Thyroid gland (tissue), 4 donors: ENCODE measurements around the gene CCNT2. TPM values are rescaled to one million over a fixed set of nuclear protein-coding genes. Genes with fewer than 3 reads are reported as not detected.

Experiments used
- DNase-seq, 2 donors: peaks; one replicate each; pipeline ENCODE4 v3.0.0-alpha.2; 2019
- H3K27ac ChIP-seq, 3 donors: fragments of 200-600 bp; sonication (generic); 1 replicate in 2 of 3; 2 replicates in 1 of 3; pipeline ENCODE4 v1.5.1; 2016 to 2019; ENCODE audit warnings: mild to moderate bottlenecking in 1 of 3, moderate library complexity in 1 of 3
- H3K27me3 ChIP-seq: fragments of 200-600 bp; sonication (generic); one replicate; pipeline ENCODE4 v1.5.1; 2019
- H3K36me3 ChIP-seq, 2 donors: fragments of 200-600 bp; sonication (generic); one replicate each; pipeline ENCODE4 v1.5.1; 2016 to 2019
- H3K4me1 ChIP-seq, 2 donors: fragments of 200-600 bp; sonication (generic); one replicate each; pipeline ENCODE4 v1.5.1; 2017 to 2019
- H3K4me3 ChIP-seq, 3 donors: fragments of 200-600 bp; sonication (generic); replicated peaks in 1 of 3; 1 replicate in 2 of 3; 2 replicates in 1 of 3; pipeline ENCODE4 v1.5.1; 2016; ENCODE audit warnings: mild to moderate bottlenecking in 1 of 3
- H3K9me3 ChIP-seq: fragments of 200-600 bp; sonication (generic); one replicate; pipeline ENCODE4 v1.5.1; 2017
- POLR2A ChIP-seq, 2 donors: fragments of 450-650 bp; IDR thresholded peaks; one replicate each; pipeline ENCODE4 v1.6.1; 2017; ENCODE audit warnings: antibody characterized with exemption in 2 of 2, mild to moderate bottlenecking in 2 of 2, moderate library complexity in 1 of 2
- WGBS, 2 donors: methylation state at CpG; one replicate each; pipeline ENCODE4 v1.1.5; 2017; 5-methylcytosine and 5-hydroxymethylcytosine counted together
- intact Hi-C: fragments of 100-400 bp; cut with DNase I; formaldehyde crosslinking; loops from one replicate; pipeline ENCODE4 v1.15.1; 2023
- total RNA-seq, 4 donors: library from RNA; depleted of rRNA; stranded (reverse); fragments of >200 nt; gene quantifications; one replicate each; pipeline ENCODE4 v1.2.3, GENCODE V29; 2016
- TF ChIP-seq, protein P1 (sequence below), 6 experiments: fragments of 200-600 bp in 3 of 6; fragments of 450-650 bp in 3 of 6; sonication (generic) in 3 of 6; IDR thresholded peaks; one replicate each; pipeline ENCODE4 v1.5.1; 2016 to 2019; ENCODE audit warnings: antibody characterized with exemption in 6 of 6, mild to moderate bottlenecking in 2 of 6, inconsistent platforms in 1 of 6, moderate library complexity in 1 of 6

The CCNT2 gene
- total RNA-seq, 4 donors from 2014 or later, result 40.1 to 81.8 (median 45.1) TPM

DNA sequence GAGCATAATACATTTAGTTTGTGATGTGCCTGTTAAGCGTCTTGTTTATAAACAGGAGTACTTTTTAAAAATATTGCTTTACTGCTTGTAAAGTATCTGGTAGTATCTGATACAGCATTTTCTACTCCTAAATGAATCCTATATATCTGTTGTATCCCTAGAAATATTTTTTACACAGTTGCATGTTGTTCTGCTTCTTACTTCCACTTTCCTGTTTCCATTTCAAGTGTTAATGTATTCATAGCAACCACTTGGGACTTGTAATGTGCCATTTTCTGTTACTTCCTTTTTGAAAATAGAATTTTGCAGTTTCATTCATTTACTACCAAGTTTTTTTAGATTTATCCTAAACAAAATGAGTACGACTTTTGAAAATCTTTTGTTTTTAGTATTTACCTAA is 24.9 kb downstream of the CCNT2 start:
- Histone ChIP-seq H3K4me1 (no peaks in the 10 kb centered on the region), H3K9me3 (no peaks in the 10 kb centered on the region), H3K4me3 (no peak overlapping the region), H3K36me3 (peaks cover 8 to 11% of the 10 kb centered on the region in 2 donors), H3K27ac (no peak overlapping the region), H3K27me3 (no peaks in the 10 kb centered on the region)
- intact Hi-C loops, result no loop called here
- no peak for DNase-seq
- no peak for TF ChIP-seq POLR2A (IDR thresholded peaks at IDR 0.05)
- TF ChIP-seq, protein P1, sequence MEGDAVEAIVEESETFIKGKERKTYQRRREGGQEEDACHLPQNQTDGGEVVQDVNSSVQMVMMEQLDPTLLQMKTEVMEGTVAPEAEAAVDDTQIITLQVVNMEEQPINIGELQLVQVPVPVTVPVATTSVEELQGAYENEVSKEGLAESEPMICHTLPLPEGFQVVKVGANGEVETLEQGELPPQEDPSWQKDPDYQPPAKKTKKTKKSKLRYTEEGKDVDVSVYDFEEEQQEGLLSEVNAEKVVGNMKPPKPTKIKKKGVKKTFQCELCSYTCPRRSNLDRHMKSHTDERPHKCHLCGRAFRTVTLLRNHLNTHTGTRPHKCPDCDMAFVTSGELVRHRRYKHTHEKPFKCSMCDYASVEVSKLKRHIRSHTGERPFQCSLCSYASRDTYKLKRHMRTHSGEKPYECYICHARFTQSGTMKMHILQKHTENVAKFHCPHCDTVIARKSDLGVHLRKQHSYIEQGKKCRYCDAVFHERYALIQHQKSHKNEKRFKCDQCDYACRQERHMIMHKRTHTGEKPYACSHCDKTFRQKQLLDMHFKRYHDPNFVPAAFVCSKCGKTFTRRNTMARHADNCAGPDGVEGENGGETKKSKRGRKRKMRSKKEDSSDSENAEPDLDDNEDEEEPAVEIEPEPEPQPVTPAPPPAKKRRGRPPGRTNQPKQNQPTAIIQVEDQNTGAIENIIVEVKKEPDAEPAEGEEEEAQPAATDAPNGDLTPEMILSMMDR (IDR thresholded peaks at IDR 0.05), result no peak
- WGBS, 2 donors, result 87 to 90% methylated on average over 2 of the region's 2 CpGs

DNA sequence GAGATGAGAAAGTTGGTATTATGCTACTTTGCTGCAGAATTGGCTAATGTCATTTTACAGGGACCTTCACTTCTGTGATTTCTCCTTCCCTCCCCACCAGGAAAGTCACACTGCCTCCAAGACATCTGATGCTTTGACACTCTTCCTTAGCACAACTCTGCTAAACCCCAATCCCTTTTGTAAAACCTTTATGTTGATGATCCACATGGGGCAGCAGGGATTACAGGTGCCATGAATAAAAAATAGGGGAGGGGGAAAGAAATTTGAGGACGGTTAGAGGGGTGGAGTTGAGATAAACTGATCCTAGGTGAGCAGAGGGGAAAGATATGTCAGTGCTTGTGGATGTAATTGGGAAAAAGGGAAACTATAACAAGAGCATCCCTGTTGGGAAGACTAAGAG is 26.4 kb downstream of the CCNT2 start:
- TF ChIP-seq, protein P1 (IDR thresholded peaks at IDR 0.05), result no peak
- no peak for TF ChIP-seq POLR2A (IDR thresholded peaks at IDR 0.05)
- H3K27ac ChIP-seq, result no peak overlapping the region
- no peaks in the 10 kb centered on the region for H3K27me3 ChIP-seq
- 87 to 93% methylated on average over 1 of the region's 1 CpG for WGBS, 2 donors
- H3K36me3 ChIP-seq, result peaks cover 8 to 16% of the 10 kb centered on the region in 2 donors
- intact Hi-C loops, result no loop called here
- no peak overlapping the region for H3K4me3 ChIP-seq
- H3K4me1 ChIP-seq, result no peaks in the 10 kb centered on the region
- DNase-seq, result no peak
- H3K9me3 ChIP-seq, result no peaks in the 10 kb centered on the region

DNA sequence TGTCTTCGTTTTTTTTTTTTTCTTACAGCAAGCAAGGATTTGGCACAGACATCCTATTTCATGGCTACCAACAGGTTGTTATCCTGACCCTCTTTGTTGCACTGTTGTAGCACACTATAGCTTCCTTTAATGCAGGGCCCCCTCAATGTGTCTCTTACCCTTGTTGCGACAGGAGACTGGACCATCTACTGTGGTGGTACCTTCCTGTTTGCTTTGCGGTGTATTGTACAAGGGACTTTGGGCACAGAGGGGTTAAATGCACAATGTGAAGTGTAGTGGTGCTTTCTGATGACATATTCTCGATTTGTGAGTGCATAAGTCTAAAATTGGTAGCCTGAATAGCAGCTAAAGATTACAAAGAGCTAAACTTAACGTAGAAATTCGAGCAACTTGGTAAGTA is 27.5 kb downstream of the CCNT2 start:
- no peak overlapping the region for H3K27ac ChIP-seq
- no peaks in the 10 kb centered on the region for H3K27me3 ChIP-seq
- intact Hi-C loops, result no loop called here
- no peaks in the 10 kb centered on the region for H3K9me3 ChIP-seq
- H3K4me3 ChIP-seq, result no peak overlapping the region
- no peak for DNase-seq
- no peak for TF ChIP-seq POLR2A (IDR thresholded peaks at IDR 0.05)
- TF ChIP-seq, protein P1 (IDR thresholded peaks at IDR 0.05), result no peak
- no peaks in the 10 kb centered on the region for H3K4me1 ChIP-seq
- H3K36me3 ChIP-seq, result peaks cover 7 to 15% of the 10 kb centered on the region in 2 donors
- 89 to 90% methylated on average over 6 of the region's 6 CpGs for WGBS, 2 donors

DNA sequence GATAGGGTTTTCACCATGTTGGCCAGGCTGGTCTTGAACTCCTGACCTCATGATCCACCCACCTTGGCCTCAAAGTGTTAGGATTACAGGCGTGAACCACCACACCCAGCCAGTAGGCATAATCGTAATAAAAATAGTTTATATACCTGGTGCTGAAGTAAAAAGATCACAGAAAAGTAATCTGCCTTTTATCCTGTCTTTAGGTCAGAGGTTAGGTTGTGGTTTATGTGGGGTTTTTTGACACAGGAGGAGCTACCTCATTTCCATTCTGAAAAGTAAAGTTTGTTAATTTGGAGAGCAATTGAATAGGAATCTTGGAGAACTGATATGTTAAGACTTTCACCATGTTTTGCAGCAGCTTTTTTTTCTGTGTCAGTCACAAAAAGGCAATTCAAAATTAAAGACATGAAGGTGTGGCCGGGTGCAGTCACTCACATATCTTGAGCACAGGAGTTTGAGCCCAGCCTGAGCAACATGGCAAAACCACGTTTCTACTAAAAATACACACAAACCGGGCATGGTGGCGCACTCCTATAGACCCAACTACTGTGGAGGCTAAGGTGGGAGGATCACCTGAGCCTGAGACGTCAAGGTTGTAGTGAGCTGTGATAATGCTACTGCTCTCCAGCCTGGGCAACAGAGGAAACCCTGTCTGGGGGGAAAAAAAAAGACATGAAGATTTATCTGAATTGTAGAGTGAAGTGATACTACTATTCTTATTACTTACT is 31.5 kb downstream of the CCNT2 start:
- TF ChIP-seq, protein P1 (IDR thresholded peaks at IDR 0.05), result no peak
- TF ChIP-seq POLR2A (IDR thresholded peaks at IDR 0.05), result no peak
- no peak overlapping the region for H3K27ac ChIP-seq
- WGBS, 2 donors, result 90 to 94% methylated on average over 7 of the region's 7 CpGs
- peaks cover 22 to 33% of the 10 kb centered on the region in 2 donors for H3K36me3 ChIP-seq
- H3K4me1 ChIP-seq, result no peaks in the 10 kb centered on the region
- no peak for DNase-seq
- intact Hi-C loops, result no loop called here
- no peaks in the 10 kb centered on the region for H3K27me3 ChIP-seq
- no peaks in the 10 kb centered on the region for H3K9me3 ChIP-seq
- no peak overlapping the region for H3K4me3 ChIP-seq

DNA sequence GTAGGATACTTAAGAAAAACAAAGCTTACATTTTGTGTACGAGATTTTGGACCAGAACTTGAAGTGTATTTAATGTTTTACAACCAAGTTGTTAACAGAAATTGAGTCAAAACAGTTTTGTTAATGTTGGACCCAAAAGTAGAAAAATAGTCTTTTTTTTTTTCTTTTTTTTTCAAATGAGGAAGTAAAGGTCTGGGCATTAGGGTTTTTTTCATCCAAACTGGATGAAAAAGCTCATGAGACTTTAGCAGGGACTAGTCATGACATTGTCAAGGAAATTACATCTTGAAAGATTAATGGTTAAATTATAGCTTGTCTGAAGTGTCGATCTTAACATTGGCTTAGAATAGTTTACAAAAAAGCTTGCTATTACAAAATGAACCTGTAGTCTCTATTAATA is 32.3 kb downstream of the CCNT2 start:
- Histone ChIP-seq H3K4me1 (no peaks in the 10 kb centered on the region), H3K27ac (no peak overlapping the region), H3K27me3 (no peaks in the 10 kb centered on the region), H3K36me3 (peaks cover 26 to 36% of the 10 kb centered on the region in 2 donors), H3K4me3 (no peak overlapping the region), H3K9me3 (no peaks in the 10 kb centered on the region)
- 95 to 97% methylated on average over 2 of the region's 2 CpGs for WGBS, 2 donors
- no peak for DNase-seq
- TF ChIP-seq, protein P1 (IDR thresholded peaks at IDR 0.05), result no peak
- no peak for TF ChIP-seq POLR2A (IDR thresholded peaks at IDR 0.05)
- intact Hi-C loops, result no loop called here
